ENCODE measurements around the gene FGFBP2. TPM values are rescaled to one million over a fixed set of nuclear protein-coding genes. Genes with fewer than 3 reads are reported as not detected.

Gene FGFBP2
- total RNA-seq, 1 donor from 2014 or later, result not detected

DNA sequence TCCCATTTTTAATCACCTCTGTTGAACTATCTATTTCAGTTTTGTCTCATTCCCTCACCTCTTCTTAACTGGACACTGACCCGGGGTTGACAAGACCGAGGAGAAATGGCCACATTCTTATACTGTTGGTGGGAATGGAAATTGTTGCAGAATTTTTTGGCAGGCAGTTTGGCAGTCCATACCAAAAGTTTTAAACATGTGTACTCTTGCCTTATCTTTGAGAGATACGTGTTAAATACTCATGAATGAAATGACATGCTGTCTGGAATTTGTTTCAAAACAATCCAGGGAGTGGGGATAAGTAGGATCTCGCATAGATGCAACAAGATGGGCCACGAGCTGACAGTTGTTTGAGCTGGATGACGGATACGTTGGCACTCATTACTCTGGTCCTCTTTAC, 36.5 kb downstream of the FGFBP2 start:
- no peaks in the 10 kb centered on the region for H3K36me3 Mint-ChIP-seq (ENCODE audit: low read depth, unreplicated experiment)
- peaks cover 6% of the 10 kb centered on the region for H3K27me3 Mint-ChIP-seq (ENCODE audit: unreplicated experiment)
- H3K9me3 Mint-ChIP-seq (ENCODE audit: unreplicated experiment), result no peaks in the 10 kb centered on the region
- TF ChIP-seq CTCF (IDR thresholded peaks at IDR 0.05; ENCODE audit: unreplicated experiment), result no peak
- H3K27ac Mint-ChIP-seq (ENCODE audit: unreplicated experiment), result no peak overlapping the region
- no peaks in the 10 kb centered on the region for H3K4me1 Mint-ChIP-seq (ENCODE audit: unreplicated experiment)
- no peak overlapping the region for H3K4me3 Mint-ChIP-seq (ENCODE audit: unreplicated experiment)
- DNase-seq (ENCODE audit: low spot score), result no peak

GRCh38 chr4:15925830-15926229, 37.1 kb downstream of the FGFBP2 start:
- Mint-ChIP-seq H3K9me3 (ENCODE audit: unreplicated experiment) (no peaks in the 10 kb centered on the region), H3K4me1 (ENCODE audit: unreplicated experiment) (no peaks in the 10 kb centered on the region), H3K4me3 (ENCODE audit: unreplicated experiment) (no peak overlapping the region), H3K27me3 (ENCODE audit: unreplicated experiment) (peaks cover 6% of the 10 kb centered on the region), H3K36me3 (ENCODE audit: low read depth, unreplicated experiment) (no peaks in the 10 kb centered on the region), H3K27ac (ENCODE audit: unreplicated experiment) (no peak overlapping the region)
- no peak for DNase-seq (ENCODE audit: low spot score)
- TF ChIP-seq CTCF (IDR thresholded peaks at IDR 0.05; ENCODE audit: unreplicated experiment), result no peak

- no peaks in the 10 kb centered on the region for H3K4me1 Mint-ChIP-seq (ENCODE audit: unreplicated experiment)
- no peak overlapping the region for H3K27ac Mint-ChIP-seq (ENCODE audit: unreplicated experiment)
- no peaks in the 10 kb centered on the region for H3K36me3 Mint-ChIP-seq (ENCODE audit: low read depth, unreplicated experiment)
- no peak for DNase-seq (ENCODE audit: low spot score)
- TF ChIP-seq CTCF (IDR thresholded peaks at IDR 0.05; ENCODE audit: unreplicated experiment), result no peak
- H3K4me3 Mint-ChIP-seq (ENCODE audit: unreplicated experiment), result no peak overlapping the region
- peaks cover 7% of the 10 kb centered on the region for H3K27me3 Mint-ChIP-seq (ENCODE audit: unreplicated experiment)
- no peaks in the 10 kb centered on the region for H3K9me3 Mint-ChIP-seq (ENCODE audit: unreplicated experiment)
These were observed 41.4 kb downstream of the FGFBP2 start for GRCh38 chr4:15921592-15921932.

DNA sequence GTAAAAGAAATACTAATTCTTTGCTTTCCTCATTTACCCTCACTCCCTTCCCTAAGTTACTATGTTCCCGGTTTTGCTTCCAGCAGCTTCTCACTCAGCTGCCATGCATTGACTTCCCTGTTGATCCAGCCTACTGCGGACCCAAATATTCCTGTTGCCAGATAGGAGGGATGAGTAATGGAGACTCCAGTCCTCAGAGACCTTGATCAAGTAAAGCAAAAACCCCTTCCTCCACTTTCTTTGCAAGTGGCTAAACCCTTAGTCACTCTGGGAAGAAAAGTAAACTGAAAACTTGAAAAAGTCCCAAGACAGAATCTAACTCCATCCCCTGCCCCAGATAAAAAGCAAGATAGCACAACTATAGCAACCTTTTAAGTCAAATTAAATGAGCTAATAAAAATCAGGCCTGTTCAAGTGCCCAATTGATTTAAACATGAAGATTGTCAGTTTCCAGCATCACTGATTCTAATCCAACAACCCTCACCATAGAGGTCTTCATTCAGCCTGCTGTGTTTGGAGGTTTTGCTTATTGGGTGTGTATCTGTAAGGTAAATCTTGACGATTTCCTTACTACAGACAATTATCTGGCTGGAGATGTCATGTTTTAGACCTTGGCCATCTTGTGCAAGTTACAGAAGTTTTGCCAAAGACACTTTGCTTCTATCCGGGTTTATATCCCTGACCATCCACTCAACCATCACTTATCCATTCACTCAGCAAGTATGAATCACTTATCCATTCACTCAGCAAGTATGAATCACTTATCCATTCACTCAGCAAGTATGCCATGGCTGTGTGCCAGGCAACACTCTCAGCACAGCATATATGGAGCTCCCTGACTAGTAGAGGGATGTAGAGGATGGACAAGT, 42.0 kb downstream of the FGFBP2 start:
- H3K9me3 Mint-ChIP-seq (ENCODE audit: unreplicated experiment), result peaks cover under 1% of the 10 kb centered on the region
- H3K4me3 Mint-ChIP-seq (ENCODE audit: unreplicated experiment), result no peak overlapping the region
- H3K27me3 Mint-ChIP-seq (ENCODE audit: unreplicated experiment), result peaks cover 7% of the 10 kb centered on the region
- no peaks in the 10 kb centered on the region for H3K4me1 Mint-ChIP-seq (ENCODE audit: unreplicated experiment)
- no peaks in the 10 kb centered on the region for H3K36me3 Mint-ChIP-seq (ENCODE audit: low read depth, unreplicated experiment)
- DNase-seq (ENCODE audit: low spot score), result no peak
- no peak overlapping the region for H3K27ac Mint-ChIP-seq (ENCODE audit: unreplicated experiment)
- no peak for TF ChIP-seq CTCF (IDR thresholded peaks at IDR 0.05; ENCODE audit: unreplicated experiment)

DNA sequence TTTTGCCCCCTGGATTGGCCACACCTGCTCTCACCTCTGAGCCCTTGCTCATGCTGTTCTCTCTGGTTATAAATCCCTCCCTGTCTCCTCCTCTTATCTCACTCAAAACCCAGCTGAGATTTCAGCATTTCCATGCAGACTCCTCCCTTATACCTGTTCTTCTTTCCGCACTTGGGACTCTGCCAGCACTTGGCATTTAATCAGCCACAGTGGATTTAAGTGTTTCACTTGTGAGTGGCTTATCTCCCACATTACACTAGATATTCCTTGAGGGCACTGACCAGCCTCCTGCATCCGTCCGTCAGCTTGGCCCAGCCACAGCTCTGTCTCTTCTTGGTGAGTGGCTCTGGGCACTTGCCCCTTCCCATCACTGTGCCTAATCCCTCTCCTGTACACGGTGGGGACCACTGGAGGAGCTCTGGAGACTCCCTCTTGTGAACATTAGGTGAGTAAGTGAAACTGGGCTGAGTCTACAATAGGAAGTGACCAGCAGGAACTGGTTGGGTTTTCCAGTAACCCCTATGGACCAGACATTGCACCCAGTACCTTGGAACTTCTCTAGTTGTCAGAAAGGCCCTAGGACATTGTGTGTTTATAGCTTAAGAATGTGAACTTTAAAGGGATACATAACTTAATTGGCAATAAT, 44.4 kb downstream of the FGFBP2 start:
- Mint-ChIP-seq H3K9me3 (ENCODE audit: unreplicated experiment) (peaks cover 4% of the 10 kb centered on the region), H3K36me3 (ENCODE audit: low read depth, unreplicated experiment) (no peaks in the 10 kb centered on the region), H3K27ac (ENCODE audit: unreplicated experiment) (no peak overlapping the region), H3K4me3 (ENCODE audit: unreplicated experiment) (no peak overlapping the region), H3K4me1 (ENCODE audit: unreplicated experiment) (no peaks in the 10 kb centered on the region), H3K27me3 (ENCODE audit: unreplicated experiment) (peaks cover 2% of the 10 kb centered on the region)
- no peak for DNase-seq (ENCODE audit: low spot score)
- TF ChIP-seq CTCF (IDR thresholded peaks at IDR 0.05; ENCODE audit: unreplicated experiment), result no peak

Data from endothelial cell (in vitro differentiated cells).